Cardiac septum (tissue), 1 donor: ENCODE data around the gene AHCTF1. TPM values are rescaled to one million over a fixed set of nuclear protein-coding genes. Genes with fewer than 3 reads are reported as not detected.

Source experiments
- DNase-seq: peaks from one replicate; pipeline ENCODE4 v3.0.0-alpha.2; 2020; ENCODE audit warnings: low spot score
- intact Hi-C: fragments of 100-400 bp; cut with DNase I; formaldehyde crosslinking; loops from one replicate; pipeline ENCODE4 v1.14.0; 2022
- total RNA-seq: library from RNA; stranded (reverse); fragmentation: NEBNext Ultra II Directional; extraction: Animal tissue kit (Norgen Biotek cat#: 25700); gene quantifications from one replicate; pipeline ENCODE4 v1.2.1, GENCODE V29; 2021
- donor health status: DM: no; HTN: no; CAD: no.

AHCTF1 gene
- total RNA-seq, 1 donor from 2014 or later: 15.3 TPM

DNA sequence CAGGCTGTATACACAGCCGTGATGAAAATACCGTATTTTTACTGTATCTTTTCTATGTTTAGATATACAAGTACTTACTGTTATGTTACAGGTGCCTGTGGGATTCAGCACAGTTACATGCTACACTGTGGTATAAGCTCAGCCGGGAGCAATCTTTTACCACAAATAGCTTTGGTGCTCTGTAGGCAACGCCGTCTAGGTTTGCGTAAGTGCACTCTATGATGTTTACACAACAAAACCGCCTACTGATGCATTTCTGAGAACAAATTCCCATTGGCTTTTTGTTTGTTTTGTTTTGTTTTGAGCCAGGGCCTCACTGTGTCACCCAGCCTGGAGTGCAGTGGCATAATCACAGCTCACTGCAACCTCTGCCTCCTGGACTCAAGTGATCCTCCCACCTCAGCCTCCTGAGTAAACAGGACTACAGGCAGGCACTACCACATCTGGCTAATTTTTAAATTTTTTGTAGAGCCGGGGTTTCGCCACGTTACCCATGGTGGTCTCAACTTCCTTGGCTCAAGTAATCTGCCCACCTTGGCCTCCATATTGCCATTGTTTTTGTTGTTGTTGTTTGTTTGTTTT is 126.5 kb downstream of the AHCTF1 start:
- intact Hi-C loops: no loop called here

DNA sequence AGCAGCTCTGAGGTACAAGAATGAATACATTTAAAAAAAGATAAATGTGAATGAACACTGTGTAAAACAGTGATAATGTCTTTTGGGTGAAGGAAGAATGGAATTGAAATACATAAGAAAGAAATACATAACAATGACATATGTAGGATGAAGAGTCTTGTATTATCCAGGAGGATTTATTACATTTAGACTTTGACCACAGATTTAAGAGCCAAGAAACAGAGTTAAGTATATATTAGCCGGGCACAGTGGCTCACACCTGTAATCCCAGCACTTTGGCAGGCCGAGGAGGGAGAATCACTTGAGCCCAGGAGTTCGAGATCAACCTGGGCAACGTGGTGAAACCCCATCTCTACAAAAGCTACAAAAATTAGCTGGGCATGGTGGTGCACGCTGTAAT is 127.9 kb downstream of the AHCTF1 start:
- no peak for DNase-seq
- intact Hi-C loops: no loop called here

More for the DNA sequence above, 126.5 kb downstream of the AHCTF1 start:
- no peak for DNase-seq

DNA sequence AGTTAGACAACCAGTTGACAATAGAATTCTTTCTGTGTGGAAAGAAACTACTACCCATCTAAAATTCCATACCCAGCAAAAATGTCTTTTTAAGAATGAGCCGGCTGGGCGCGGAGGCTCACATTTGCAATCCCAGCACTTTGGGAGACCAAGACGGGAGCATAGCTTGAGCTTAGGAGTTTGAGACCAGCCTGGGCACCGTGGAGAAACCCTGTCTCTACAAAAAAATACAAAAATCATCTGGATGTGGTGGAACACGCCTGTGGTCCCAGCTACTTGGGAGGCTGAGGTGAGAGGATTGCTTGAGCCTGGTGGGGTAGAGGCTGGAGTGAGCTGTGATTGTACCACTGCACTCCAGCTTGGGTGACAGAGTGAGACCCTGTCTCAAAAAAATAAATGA is 128.4 kb downstream of the AHCTF1 start:
- no peak for DNase-seq
- intact Hi-C loops: no loop called here

DNA sequence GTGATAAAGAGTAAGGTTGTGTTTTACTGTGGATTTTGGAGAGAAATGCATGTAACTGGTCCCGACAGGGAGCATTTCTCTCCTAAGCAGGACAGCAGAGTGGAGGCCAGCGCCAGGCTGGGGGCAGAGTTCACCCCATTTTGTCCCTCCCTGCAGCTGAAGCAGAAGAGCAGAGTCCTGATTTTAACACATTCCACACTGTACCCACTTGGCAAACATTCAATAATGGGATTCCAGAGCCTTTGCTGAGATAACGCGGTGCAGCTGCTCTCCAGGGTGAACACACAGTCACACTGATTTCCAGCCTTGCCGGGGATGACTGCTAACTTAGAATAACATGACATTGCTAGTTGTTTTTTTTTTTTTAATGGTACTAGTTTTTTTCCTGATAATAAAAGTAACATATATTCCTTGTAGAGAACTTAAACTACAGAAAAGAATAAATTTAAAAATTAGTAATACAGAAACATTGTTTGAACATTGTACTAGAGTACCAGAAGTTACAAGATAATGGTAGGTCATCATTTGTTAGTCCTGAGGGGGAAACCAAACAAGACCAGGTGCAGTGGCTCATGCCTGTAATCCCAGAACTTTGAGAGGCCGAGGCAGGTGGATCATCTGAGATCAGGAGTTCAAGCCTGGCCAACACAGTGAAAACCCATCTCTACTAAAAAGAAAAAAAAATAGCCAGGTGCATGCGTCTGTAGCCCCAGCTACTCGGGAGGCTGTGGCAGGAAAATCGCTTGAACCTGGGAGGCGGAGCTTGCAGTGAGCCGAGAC is 130.3 kb downstream of the AHCTF1 start:
- DNase-seq: no peak
- intact Hi-C loops: no loop called here

DNA sequence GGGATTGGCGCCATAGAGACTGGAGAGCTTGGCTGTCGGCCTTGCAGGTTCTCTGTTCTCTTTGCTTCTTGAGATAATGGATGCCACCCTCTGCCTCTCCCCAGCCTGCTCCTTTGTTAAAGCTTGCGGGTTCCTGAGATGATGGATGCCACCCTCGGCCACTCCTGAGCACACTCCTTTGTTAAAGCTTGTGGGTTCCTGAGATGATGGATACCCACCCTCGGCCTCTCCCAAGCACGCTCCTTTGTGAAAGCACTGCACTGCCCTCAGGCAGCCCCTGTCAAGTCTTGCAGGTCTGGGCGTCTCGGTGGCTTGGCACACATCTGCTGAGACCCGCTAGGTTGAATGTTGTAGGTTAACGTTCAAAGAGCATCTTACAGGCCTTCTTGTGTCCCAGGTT is 131.0 kb downstream of the AHCTF1 start:
- DNase-seq: peak; percentile 70
- intact Hi-C loops: no loop called here

DNA sequence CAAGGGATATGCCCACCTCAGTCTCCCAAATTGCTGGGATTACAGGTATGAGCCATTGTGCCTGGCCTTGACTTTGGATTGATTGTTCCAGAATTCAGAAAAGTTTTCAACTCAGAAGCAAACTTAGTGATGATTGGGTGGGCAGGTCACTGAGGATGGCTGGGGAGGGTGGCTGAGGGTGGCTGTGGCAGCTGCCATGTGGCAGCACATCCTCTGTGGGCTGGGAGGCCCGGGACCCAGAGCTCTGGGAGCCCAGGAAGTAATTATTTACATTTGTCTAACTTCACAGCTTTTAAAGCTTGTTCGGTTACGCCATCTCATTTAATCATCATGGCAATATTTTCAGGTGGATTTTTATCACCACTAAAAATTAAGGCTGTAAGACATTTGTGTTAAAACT is 131.4 kb downstream of the AHCTF1 start:
- intact Hi-C loops: no loop called here
- DNase-seq: no peak

DNA sequence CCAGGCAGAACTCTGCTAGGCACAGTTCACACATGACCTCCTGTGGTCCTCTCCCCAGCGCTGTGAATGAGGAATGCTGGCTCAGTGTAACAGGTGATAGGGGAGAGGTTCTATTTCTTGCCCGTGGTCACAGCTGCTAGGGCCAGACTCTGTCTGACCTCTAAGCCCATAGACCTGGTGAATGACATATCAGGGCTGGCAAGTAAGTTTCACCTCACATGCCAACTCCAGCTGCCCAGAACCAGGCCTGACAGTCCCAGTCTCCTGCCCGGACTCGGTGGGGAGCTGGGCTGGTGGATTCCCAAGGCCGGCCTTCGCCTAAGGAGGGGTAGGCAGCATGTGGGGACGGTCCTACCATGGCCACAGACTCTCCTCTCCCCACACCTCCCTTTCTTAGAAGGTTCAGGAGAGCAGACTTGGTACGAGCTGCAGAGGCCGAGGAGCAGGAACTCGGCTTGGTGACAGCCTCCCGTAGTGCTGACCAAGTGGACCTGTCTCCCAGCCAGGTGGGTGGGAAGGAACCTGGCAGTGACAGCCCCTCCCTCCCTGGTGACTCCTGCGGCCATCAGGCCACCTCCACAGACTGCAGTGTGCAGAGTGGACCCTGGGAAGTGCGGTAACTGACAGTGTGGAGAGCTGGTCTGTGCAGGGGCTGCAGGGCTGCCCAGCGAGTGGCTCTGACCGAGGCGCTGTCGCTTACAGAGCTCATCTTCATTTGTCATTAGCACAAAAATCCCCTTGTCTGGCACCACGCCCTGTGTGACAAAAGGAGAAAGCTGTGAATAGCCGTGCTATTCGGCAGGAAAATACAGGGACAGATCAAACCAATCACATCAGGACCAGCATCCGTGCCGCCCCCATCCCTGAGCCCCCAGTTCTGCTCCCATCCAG is 132.9 kb downstream of the AHCTF1 start:
- intact Hi-C loops: no loop called here
- DNase-seq: peak; percentile 75

DNA sequence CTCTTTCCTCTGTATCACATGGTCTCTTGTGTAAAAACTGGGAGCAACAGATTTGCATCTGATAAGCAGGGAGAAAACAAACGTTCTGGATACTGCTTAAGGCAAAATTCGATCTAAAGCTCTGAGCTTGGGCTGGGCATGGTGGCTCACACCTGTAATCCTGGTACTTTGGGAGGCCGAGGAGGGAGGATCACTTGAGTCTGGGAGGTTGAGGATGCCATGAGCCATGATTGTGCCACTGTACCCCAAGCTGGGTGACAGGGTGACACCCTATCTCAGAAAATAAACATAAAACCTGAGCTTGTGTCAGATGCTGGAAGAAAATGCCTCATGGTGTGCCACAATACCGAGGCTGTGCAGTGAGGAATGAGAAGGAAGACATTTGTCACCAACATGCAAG is 133.6 kb downstream of the AHCTF1 start:
- intact Hi-C loops: no loop called here
- DNase-seq: peak; percentile 35

DNA sequence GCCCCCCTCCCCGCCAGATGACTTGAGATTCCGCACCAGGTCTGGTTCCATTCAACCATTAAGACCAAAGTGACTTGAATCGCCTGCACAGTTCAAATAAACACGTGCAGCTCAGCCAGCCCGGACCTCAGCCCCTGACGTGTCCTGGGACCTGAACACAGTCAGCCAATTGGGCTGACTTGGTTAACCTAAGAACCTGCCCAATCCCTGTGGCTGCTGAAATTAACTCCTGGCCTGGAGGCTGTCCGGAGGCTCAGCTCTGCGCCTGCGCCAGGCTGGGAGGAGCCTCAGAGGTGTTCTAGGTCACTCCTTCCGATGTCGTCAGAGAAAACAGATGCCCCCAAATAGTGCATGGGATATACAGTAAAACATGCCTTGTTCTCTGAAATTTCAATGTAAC is 134.2 kb downstream of the AHCTF1 start:
- peak; percentile 12 for DNase-seq
- intact Hi-C loops: no loop called here

DNA sequence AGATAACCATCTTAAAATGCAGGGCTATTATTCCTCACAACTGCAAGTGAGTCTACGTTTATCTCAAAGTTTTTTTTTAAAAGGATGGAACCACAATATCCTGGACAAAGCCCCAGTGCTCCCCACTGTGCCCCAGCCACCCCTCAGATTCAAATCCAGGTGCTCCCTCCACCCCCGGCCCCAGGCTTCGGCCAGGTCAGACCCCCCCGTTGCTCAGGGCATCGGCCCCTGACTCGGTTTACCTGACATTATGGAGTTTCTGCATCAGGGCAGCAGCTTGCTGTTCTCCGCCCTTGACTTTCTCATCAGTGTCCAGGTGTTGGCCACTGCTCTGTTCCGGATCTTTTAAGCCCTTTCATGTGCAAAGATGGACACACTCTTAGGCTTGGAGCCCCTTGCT is 134.6 kb downstream of the AHCTF1 start:
- intact Hi-C loops: no loop called here
- peak; percentile 27 for DNase-seq

DNA sequence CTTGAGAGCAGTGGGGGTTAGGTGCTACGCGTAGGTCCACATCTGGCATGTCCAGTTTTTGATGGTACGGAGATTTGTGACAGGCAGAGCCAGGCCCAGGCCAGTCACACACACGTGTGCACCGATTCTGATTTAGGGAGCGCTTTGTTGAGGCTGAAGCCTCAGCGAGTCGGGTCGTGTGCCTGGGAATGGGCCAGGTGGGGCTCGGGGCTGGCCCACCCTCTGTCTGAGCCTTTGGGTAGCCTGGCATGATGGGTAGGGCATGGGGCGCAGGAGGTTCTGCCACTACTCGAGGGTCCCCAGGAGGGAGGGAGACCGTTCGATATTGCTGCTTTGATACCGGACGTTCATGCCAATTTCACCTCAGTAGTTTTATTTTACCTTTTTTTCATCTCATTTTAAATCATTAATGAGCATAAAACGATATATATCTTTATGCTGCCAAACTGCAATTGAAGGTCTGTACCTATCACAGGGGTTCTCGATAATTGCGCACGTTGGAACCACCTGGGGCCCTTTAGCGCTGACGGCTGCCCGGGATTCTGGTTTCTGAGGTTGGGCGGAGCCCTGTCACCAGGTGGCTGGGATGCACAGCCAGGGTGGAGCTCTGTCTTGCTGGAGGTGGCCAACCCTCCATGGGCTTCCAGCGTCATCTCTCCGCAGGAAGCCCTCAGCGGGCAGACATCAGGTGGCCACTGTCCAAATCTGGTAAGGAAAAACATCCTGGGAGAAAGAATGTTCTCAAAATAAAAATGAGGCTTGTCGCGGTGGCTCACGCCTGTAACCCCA is 135.6 kb downstream of the AHCTF1 start:
- intact Hi-C loops: no loop called here
- peak; percentile 39 for DNase-seq

DNA sequence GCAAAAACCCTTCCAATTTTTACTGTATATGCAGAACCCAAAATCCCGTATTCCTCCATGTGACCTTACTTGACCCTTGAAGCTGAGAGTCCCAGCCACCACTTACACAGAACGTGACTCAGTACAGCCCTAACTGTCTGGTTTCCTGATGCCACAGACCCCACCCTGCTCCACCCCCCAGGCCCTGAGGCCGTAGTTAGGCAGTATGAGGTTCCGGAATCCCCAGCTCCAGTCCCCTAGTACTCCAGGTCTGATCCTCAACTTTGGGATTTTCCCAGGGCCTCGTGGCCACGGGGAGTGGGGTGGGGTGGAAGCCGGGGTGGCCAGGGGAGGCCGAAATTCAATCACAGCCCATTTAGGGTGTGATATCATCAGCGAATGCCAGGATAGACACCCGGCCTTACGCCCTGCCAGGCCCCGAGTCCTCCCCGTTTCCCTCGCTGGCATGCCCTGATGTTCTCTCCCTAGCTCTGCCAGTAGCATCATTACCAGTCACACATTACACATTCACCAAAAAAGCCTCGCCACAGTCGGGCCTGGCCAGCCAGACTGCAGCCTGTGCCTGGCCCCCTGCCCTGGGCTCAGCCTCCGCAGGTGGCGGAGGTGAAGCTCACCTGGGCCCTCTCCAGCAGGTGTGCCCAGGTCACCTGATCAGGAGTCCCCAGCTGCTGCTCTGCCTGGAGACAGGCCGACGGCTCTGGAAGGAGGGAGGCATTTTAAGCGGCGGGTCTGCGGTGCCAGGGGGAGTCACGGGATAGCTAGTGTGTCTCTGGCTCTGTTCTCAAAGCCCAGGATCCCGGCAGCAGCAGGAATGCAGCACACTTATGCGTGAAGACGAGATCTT is 136.7 kb downstream of the AHCTF1 start:
- intact Hi-C loops: no loop called here
- peak; percentile 73 for DNase-seq

DNA sequence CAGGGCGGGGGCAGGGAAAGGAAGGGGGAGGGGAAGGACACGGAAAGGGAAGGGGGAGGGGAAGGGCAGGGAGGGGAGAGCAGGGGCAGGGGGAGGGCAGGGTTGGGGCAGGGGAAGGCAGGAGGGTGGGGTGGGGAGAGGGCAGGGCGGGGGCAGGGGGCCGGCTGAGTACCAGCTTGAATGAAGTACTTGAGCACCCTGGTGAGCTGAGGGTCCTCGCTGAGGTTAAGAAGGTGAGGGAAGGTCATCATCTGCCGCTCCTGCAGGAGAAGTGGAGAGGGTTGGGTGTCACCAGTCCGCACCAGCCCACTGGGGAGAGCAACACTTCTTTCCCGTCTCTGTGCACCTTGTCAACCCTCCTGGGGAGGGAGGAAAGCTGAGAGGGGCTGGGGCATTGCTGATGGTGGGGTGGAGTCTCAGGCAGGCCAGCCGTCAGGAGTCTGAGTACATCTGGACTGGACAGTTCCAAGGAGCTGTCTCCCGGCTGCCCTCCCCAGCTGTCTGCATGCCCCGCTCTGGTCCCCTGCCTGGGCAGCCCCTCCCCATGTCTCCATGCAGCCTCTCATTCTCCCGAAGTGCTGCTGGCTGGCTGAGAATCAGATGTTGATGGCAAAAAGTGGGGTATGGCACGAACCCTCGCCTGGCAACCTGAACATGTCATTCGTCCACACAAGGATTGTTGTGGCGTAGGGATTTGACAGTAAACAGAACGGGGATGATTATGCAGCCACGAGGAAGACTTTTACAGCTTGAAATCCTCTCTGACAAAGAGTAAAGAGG is 137.5 kb downstream of the AHCTF1 start:
- DNase-seq: peak; percentile 73
- intact Hi-C loops: no loop called here

DNA sequence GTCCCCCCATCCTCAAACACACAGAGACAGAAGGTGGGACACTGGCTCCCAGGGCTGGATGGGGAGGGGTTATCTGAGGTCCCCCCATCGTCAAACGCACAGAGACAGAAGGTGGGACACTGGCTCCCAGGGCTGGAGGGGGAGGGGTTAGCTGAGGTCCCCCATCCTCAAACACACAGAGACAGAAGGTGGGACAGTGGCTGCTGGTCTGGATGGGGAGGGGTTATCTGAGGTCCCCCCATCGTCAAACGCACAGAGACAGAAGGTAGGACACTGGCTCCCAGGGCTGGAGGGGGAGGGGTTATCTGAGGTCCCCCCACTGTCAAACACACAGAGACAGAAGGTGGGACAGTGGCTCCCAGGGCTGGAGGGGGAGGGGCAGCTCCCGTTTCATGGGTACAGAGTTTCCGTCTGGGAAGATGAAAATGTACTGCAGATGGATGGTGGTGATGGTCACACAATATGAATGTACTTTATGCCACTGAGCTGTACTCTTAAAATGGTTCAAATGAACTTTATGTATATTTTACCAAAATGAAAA is 138.3 kb downstream of the AHCTF1 start:
- intact Hi-C loops: no loop called here
- DNase-seq: peak; percentile 55

DNA sequence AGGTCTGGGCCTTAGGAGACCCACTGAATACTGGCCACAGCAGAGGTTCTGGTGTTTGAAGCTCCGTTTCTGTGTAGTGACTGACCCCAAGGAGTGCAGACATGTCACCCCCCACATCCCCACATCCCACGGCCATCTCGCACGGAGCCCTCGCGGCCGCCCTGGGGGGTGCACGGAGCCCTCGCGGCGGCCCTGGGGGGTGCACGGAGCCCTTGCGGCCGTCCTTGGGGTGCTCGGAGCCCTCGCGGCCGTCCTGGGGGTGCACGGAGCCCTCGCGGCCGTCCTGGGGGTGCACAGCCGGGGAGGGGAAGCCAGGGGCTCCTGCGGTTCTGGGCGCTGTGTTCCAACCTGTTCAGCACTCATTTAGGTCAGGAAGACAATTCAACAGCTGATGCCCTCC is 139.1 kb downstream of the AHCTF1 start:
- intact Hi-C loops: no loop called here

DNA sequence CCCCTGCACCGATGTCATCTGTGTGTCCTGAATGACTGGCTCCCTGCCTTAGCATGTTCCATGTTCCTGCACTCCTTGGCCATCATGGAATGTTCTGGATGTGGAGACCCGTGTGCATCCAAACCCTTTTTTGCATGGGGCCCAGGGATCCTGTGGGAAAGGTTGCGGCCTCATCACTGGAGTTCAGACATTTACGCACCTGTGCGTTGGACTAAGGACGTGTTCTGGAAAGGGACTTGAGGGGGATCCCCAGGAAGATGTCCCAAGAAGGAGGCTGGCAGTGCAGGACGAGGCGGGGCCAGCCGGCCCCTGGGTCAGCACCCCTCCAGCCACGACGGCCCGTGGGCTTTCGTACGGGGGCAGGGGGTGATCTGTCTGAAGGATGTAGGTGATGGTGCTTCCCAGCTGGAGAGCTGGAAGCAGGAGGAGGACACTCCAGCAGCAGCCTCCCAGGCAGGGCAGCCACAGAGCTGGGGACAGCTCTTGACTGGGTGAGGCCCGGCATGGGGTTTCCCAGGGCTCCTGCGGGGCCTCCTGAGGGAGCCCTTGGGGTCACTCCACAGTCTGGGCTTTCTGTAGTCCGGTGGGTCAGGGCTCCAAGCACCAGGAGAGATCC is 140.3 kb downstream of the AHCTF1 start:
- intact Hi-C loops: no loop called here
- peak; percentile 74 for DNase-seq

More for the DNA sequence above, 139.1 kb downstream of the AHCTF1 start:
- DNase-seq: peak; percentile 60

DNA sequence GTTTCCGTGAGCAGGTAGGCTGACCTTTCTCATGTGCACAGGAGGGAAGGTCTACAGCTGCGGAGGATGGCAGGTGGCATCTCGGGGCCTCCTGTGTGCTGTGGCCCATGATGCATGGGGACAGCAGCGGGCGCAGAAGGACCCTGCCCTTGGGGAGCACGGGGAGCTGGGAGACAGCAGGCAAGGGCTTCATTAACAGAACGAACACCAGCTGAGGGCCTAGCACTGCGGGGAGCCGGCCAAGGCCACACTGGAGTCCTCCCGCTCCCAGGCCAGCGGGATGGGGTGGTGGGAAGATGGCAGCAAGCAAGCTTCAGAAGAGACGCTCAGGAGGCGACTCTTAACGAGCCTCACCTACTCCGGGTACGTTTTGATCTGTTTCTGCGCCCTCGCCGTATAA is 140.9 kb downstream of the AHCTF1 start:
- peak; percentile 73 for DNase-seq
- intact Hi-C loops: no loop called here
